Left lung (tissue), 10 donors: ENCODE data around the gene IYD. TPM values are rescaled to one million over a fixed set of nuclear protein-coding genes. Genes with fewer than 3 reads are reported as not detected.

Source experiments
- ATAC-seq: fragments of 200-7000 bp; cut with Tn5 transposase; one replicate; pipeline ENCODE4 v1.9.1; 2020; ENCODE audit warnings: moderate library complexity
- DNase-seq, 4 donors: peaks; one replicate each; pipeline ENCODE4 v3.0.0-alpha.2; 2013 to 2020
- H3K27ac ChIP-seq, 2 donors: fragments of 200-600 bp; sonication (generic) in 1 of 2; one replicate each; pipeline versions ENCODE4 v1.5.0 to v1.8.0; 2020 to 2021
- H3K27me3 ChIP-seq, 2 donors: fragments of 200-600 bp; sonication (generic) in 1 of 2; one replicate each; pipeline versions ENCODE4 v1.5.0 to v1.8.0; 2020 to 2021
- H3K36me3 ChIP-seq, 2 donors: fragments of 200-600 bp; sonication (generic) in 1 of 2; one replicate each; pipeline versions ENCODE4 v1.5.0 to v1.8.0; 2020 to 2021
- H3K4me1 ChIP-seq, 2 donors: fragments of 200-600 bp; one replicate each; pipeline ENCODE4 v1.8.0; 2021
- H3K4me3 ChIP-seq, 2 donors: fragments of 200-600 bp; sonication (generic) in 1 of 2; one replicate each; pipeline versions ENCODE4 v1.5.0 to v1.8.0; 2020 to 2021; ENCODE audit warnings: mild to moderate bottlenecking in 1 of 2
- H3K9me3 ChIP-seq, 2 donors: fragments of 200-600 bp; sonication (generic) in 1 of 2; one replicate each; pipeline versions ENCODE4 v1.5.0 to v1.8.0; 2020 to 2021
- CTCF ChIP-seq, 2 donors: fragments of 200-600 bp; sonication (generic) in 1 of 2; IDR thresholded peaks; one replicate each; pipeline versions ENCODE4 v1.5.0 to v1.8.0; 2021; ENCODE audit warnings: antibody characterized with exemption in 2 of 2
- intact Hi-C, 2 donors: fragments of 100-400 bp; cut with DNase I; formaldehyde crosslinking; loops; one replicate each; pipeline versions ENCODE4 v1.11.2 to v1.14.2; 2022
- polyA plus RNA-seq, 6 donors: library from polyadenylated mRNA; unstranded; fragments of 120-200 nt; gene quantifications; one replicate each; pipeline ENCODE4 v1.2.1, GENCODE V29; 2013; ENCODE audit not compliant: insufficient read length in 6 of 6
- total RNA-seq, 2 donors: library from RNA; stranded (reverse); fragmentation: NEBNext Ultra II Directional; extraction: Animal tissue kit (Norgen Biotek cat#: 25700); gene quantifications; one replicate each; pipeline ENCODE4 v1.2.1, GENCODE V29; 2021
- donor health status: DM: no; HTN: yes; CAD: no.
- donor health status: DM: no; HTN: no; CAD: no.

IYD gene
- total and polyA plus RNA-seq, 8 donors = 1.3 to 7.7 (median 2.9) TPM

DNA sequence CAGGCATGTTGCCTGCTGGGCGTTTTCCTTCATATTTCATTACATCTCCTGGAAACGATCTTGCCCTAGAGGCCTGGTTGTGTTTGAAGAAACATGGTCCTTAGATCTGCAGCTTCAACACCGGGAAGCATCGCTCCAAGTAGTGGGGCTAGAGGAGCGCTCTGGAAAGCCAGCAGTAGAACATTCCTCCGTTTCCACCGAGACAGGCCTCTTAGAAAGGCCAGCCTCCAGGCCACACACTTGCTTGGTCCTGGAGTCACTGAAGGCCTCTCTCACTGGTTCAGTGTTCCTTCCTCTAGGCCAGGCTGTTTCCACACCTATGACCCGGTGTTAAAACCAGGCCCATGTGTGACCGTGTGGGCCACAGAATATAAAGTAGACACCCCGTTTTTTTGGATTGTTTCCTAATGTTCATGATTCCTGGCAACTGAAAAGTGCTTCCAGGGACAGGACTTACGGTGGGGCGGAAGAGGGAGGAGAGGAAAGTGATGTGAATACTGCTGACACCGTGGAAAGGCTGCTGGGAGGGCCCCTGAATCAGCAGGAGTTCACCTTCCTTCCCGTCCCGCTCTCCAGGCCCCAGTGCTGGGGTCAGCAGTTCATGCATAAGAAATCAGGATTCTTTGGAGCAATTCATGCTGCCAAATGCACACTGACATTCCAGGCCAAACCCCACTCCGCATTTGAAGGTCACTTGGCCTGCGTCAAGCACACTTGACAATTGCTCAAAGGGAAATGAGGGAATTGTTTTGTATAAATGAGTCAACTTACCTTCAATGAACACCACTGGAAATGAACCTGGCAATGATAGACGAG lies 83.8 kb downstream of the IYD start:
- ATAC-seq (peak; percentile 94), DNase-seq (peak in 3 of 4 donors; percentile 46 to 66 (median 64))
- no peak for TF ChIP-seq CTCF (IDR thresholded peaks at IDR 0.05)
- peak overlapping the region; percentile 41 to 57 for H3K27ac ChIP-seq
- H3K4me3 ChIP-seq = no peak overlapping the region
- intact Hi-C loops = no loop called here
- no peaks in the 10 kb centered on the region for H3K9me3 ChIP-seq
- no peaks in the 10 kb centered on the region for H3K36me3 ChIP-seq
- no peaks in the 10 kb centered on the region for H3K4me1 ChIP-seq
- no peaks in the 10 kb centered on the region for H3K27me3 ChIP-seq

GRCh38 chr6:150453357-150453756 lies 84.5 kb downstream of the IYD start:
- no peaks in the 10 kb centered on the region for H3K27me3 ChIP-seq
- H3K27ac ChIP-seq = peak overlapping the region in 1 of 2 donors; percentile 7
- no peak overlapping the region for H3K4me3 ChIP-seq
- H3K9me3 ChIP-seq = no peaks in the 10 kb centered on the region
- DNase-seq (no peak), ATAC-seq (no peak)
- intact Hi-C loops = no loop called here
- no peaks in the 10 kb centered on the region for H3K4me1 ChIP-seq
- no peaks in the 10 kb centered on the region for H3K36me3 ChIP-seq
- TF ChIP-seq CTCF (IDR thresholded peaks at IDR 0.05) = no peak

Other genes starting within 250 kb of the IYD start
- 10 to 100 TPM; 13.6 to 33.6 TPM for gene PPP1R14C, start 226.0 kb upstream of the IYD start, total RNA-seq
- 10 to 100 TPM; 11.7 to 29.5 (median 18.6) TPM for gene PPP1R14C, start 226.0 kb upstream of the IYD start, polyA plus RNA-seq
- 10 to 100 TPM; 16.7 to 27.8 TPM for gene PLEKHG1, start 230.9 kb downstream of the IYD start, total RNA-seq
- gene PLEKHG1, start 230.9 kb downstream of the IYD start, polyA plus RNA-seq = 10 to 100 TPM; 29.9 to 34.2 (median 31.5) TPM